ENCODE measurements around the gene MICB.
A peak's percentile ranks its signal among the peaks of the same experiment; 100 is the strongest.

Gene MICB

DNA sequence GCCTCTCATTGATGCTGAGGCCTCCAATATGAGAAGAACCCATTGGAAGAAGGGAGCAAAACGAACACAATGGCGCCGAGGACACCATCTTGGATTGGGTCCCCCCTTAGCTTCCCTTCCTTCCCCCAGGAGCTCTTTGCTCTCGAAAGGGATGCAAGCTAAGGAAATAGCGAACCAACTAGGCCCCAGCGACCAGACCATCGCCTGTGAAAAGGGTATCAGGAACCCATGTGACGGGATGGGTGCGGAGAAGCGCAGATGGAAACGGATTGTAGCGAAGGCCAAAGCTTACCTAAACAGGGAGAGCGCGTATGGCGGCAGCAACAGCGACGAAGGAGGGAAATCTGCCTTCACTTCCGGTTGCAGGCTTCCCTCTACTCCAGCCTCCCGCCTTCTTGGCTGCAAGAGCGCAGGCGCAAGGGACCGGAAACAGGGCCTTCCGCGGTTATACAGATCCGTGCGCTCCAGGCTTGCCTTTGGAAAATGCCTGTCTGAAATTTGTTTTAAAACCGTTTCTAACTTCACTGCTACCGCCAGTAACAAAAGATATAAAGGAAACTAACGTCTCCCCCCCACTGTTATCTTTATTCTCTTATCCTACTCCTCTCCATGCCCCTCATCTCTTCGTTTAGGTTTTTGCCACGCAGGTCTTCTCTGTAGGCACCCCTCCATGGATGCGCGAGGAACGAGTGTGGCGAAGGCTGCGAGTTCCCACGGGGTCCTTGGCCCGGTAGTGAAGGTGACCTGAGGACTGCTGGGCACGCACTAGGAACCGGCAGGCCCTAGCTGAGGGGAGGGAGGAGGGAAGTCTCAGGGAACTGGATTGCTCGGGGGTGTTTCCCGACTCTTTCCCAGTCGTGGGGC lies 43.9 kb downstream of the MICB start, which contains the start of gene DDX39B (continued):
- TF ChIP-seq, protein P1, sequence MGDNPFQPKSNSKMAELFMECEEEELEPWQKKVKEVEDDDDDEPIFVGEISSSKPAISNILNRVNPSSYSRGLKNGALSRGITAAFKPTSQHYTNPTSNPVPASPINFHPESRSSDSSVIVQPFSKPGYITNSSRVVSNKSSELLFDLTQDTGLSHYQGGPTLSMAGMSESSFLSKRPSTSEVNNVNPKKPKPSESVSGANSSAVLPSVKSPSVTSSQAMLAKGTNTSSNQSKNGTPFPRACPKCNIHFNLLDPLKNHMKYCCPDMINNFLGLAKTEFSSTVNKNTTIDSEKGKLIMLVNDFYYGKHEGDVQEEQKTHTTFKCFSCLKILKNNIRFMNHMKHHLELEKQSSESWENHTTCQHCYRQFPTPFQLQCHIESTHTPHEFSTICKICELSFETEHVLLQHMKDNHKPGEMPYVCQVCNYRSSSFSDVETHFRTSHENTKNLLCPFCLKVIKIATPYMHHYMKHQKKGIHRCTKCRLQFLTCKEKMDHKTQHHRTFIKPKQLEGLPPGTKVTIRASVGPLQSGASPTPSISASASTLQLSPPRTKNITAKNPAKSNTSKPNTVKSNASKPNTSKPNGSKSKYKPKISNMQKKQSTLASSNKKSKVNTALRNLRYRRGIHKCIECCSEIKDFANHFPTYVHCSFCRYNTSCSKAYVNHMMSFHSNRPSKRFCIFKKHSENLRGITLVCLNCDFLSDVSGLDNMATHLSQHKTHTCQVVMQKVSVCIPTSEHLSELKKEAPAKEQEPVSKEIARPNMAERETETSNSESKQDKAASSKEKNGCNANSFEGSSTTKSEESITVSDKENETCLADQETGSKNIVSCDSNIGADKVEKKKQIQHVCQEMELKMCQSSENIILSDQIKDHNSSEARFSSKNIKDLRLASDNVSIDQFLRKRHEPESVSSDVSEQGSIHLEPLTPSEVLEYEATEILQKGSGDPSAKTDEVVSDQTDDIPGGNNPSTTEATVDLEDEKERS (tag by site-specific recombination; IDR thresholded peaks at IDR 0.05): peak; percentile 82
- TF ChIP-seq, protein P2, sequence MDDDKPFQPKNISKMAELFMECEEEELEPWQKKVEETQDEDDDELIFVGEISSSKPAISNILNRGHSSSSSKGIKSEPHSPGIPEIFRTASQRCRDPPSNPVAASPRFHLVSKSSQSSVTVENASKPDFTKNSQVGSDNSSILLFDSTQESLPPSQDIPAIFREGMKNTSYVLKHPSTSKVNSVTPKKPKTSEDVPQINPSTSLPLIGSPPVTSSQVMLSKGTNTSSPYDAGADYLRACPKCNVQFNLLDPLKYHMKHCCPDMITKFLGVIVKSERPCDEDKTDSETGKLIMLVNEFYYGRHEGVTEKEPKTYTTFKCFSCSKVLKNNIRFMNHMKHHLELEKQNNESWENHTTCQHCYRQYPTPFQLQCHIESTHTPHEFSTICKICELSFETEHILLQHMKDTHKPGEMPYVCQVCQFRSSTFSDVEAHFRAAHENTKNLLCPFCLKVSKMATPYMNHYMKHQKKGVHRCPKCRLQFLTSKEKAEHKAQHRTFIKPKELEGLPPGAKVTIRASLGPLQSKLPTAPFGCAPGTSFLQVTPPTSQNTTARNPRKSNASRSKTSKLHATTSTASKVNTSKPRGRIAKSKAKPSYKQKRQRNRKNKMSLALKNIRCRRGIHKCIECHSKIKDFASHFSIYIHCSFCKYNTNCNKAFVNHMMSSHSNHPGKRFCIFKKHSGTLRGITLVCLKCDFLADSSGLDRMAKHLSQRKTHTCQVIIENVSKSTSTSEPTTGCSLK (tag by site-specific recombination; IDR thresholded peaks at IDR 0.05): no peak
- TF ChIP-seq ZNF23 (tag by site-specific recombination; IDR thresholded peaks at IDR 0.05; ENCODE audit: borderline replicate concordance): no peak
- TF ChIP-seq ZFP41 (tag by site-specific recombination; IDR thresholded peaks at IDR 0.05; ENCODE audit: borderline replicate concordance): no peak
- TF ChIP-seq, protein P3, sequence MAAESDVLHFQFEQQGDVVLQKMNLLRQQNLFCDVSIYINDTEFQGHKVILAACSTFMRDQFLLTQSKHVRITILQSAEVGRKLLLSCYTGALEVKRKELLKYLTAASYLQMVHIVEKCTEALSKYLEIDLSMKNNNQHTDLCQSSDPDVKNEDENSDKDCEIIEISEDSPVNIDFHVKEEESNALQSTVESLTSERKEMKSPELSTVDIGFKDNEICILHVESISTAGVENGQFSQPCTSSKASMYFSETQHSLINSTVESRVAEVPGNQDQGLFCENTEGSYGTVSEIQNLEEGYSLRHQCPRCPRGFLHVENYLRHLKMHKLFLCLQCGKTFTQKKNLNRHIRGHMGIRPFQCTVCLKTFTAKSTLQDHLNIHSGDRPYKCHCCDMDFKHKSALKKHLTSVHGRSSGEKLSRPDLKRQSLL (tag by site-specific recombination; IDR thresholded peaks at IDR 0.05): no peak
- TF ChIP-seq ZNF391 (tag by site-specific recombination; IDR thresholded peaks at IDR 0.05; ENCODE audit: borderline replicate concordance, low read depth): peak; percentile 96; the same call in 1 of the 2 replicates
- peak; percentile 79 for TF ChIP-seq ZIC2 (tag by site-specific recombination; IDR thresholded peaks at IDR 0.05)
- peak; percentile 81 for TF ChIP-seq ZNF629 (tag by site-specific recombination; IDR thresholded peaks at IDR 0.05)
- TF ChIP-seq, protein P4, sequence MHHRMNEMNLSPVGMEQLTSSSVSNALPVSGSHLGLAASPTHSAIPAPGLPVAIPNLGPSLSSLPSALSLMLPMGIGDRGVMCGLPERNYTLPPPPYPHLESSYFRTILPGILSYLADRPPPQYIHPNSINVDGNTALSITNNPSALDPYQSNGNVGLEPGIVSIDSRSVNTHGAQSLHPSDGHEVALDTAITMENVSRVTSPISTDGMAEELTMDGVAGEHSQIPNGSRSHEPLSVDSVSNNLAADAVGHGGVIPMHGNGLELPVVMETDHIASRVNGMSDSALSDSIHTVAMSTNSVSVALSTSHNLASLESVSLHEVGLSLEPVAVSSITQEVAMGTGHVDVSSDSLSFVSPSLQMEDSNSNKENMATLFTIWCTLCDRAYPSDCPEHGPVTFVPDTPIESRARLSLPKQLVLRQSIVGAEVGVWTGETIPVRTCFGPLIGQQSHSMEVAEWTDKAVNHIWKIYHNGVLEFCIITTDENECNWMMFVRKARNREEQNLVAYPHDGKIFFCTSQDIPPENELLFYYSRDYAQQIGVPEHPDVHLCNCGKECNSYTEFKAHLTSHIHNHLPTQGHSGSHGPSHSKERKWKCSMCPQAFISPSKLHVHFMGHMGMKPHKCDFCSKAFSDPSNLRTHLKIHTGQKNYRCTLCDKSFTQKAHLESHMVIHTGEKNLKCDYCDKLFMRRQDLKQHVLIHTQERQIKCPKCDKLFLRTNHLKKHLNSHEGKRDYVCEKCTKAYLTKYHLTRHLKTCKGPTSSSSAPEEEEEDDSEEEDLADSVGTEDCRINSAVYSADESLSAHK (tag by site-specific recombination; IDR thresholded peaks at IDR 0.05): peak; percentile 7; the same call in 1 of the 2 replicates
- peak; percentile 97 for TF ChIP-seq ZXDB (tag by site-specific recombination; IDR thresholded peaks at IDR 0.05)
- TF ChIP-seq, protein P5, sequence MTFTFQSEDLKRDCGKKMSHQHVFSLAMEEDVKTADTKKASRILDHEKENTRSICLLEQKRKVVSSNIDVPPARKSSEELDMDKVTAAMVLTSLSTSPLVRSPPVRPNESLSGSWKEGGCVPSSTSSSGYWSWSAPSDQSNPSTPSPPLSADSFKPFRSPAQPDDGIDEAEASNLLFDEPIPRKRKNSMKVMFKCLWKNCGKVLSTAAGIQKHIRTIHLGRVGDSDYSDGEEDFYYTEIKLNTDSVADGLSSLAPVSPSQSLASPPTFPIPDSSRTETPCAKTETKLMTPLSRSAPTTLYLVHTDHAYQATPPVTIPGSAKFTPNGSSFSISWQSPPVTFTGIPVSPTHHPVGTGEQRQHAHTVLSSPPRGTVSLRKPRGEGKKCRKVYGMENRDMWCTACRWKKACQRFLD (tag by site-specific recombination; IDR thresholded peaks at IDR 0.05): no peak
- TF ChIP-seq ZNF433 (tag by site-specific recombination; IDR thresholded peaks at IDR 0.05; ENCODE audit: low read depth): no peak
- TF ChIP-seq KLF7 (tag by site-specific recombination; IDR thresholded peaks at IDR 0.05; ENCODE audit: borderline replicate concordance): no peak
- peak; percentile 80 for TF ChIP-seq SP7 (tag by site-specific recombination; IDR thresholded peaks at IDR 0.05)
- TF ChIP-seq SCRT2 (tag by site-specific recombination; IDR thresholded peaks at IDR 0.05): peak; percentile 79
- TF ChIP-seq, protein P6, sequence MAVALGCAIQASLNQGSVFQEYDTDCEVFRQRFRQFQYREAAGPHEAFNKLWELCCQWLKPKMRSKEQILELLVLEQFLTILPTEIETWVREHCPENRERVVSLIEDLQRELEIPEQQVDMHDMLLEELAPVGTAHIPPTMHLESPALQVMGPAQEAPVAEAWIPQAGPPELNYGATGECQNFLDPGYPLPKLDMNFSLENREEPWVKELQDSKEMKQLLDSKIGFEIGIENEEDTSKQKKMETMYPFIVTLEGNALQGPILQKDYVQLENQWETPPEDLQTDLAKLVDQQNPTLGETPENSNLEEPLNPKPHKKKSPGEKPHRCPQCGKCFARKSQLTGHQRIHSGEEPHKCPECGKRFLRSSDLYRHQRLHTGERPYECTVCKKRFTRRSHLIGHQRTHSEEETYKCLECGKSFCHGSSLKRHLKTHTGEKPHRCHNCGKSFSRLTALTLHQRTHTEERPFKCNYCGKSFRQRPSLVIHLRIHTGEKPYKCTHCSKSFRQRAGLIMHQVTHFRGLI (tag by site-specific recombination; IDR thresholded peaks at IDR 0.05): 0 out of 2 replicates have a peak, but pooled peaks have one; percentile 28
- TF ChIP-seq, protein P7, sequence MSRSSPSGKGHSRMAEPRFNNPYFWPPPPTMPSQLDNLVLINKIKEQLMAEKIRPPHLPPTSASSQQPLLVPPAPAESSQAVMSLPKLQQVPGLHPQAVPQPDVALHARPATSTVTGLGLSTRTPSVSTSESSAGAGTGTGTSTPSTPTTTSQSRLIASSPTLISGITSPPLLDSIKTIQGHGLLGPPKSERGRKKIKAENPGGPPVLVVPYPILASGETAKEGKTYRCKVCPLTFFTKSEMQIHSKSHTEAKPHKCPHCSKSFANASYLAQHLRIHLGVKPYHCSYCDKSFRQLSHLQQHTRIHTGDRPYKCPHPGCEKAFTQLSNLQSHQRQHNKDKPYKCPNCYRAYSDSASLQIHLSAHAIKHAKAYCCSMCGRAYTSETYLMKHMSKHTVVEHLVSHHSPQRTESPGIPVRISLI (tag by site-specific recombination; IDR thresholded peaks at IDR 0.05): no peak
- no peak for TF ChIP-seq ZNF768 (tag by site-specific recombination; IDR thresholded peaks at IDR 0.05)
- TF ChIP-seq ZNF16 (tag by site-specific recombination; IDR thresholded peaks at IDR 0.05; ENCODE audit: low read depth): no peak
- no peak for TF ChIP-seq ZNF664 (tag by site-specific recombination; IDR thresholded peaks at IDR 0.05)
- no peak for TF ChIP-seq ZNF404 (tag by site-specific recombination; IDR thresholded peaks at IDR 0.05)
